HL-60 (cell line): ENCODE measurements around the gene ERC2.
A peak's percentile ranks its signal among the peaks of the same experiment; 100 is the strongest.

ENCODE experiments used
- DNase-seq, 2 experiments: peaks; one replicate each; pipeline ENCODE4 v3.0.0-alpha.2; 2010 to 2020; ENCODE audit warnings: low read depth in 1 of 2, low spot score in 1 of 2
- H3K27ac ChIP-seq: fragments of 250-450 bp; sonication (Bioruptor Pico); replicated peaks from 2 replicates; pipeline ENCODE4 v1.5.1; 2020; ENCODE audit warnings: mild to moderate bottlenecking, moderate library complexity
- H3K27me3 ChIP-seq: fragments of 250-450 bp; sonication (Bioruptor Pico); 2 replicates; pipeline ENCODE4 v1.5.1; 2021; ENCODE audit warnings: mild to moderate bottlenecking, moderate library complexity; ENCODE audit not compliant: insufficient read depth, poor library complexity, severe bottlenecking
- H3K4me3 ChIP-seq: replicated peaks from 2 replicates; pipeline ENCODE4 v1.5.1; 2011; ENCODE audit warnings: mild to moderate bottlenecking, control low read depth, low read length; ENCODE audit not compliant: insufficient read depth
- CTCF ChIP-seq: IDR thresholded peaks from one replicate; pipeline ENCODE4 v1.5.1; 2011; ENCODE audit warnings: low read length, control low read depth, inconsistent platforms; ENCODE audit not compliant: insufficient read depth
- GABPA ChIP-seq: IDR thresholded peaks from 2 replicates; pipeline ENCODE4 v1.6.1; 2012; ENCODE audit warnings: low read depth
- POLR2AphosphoS5 ChIP-seq: IDR thresholded peaks from 2 replicates; pipeline ENCODE4 v1.6.1; 2012; ENCODE audit warnings: low read depth
- REST ChIP-seq: IDR thresholded peaks from 2 replicates; pipeline ENCODE4 v1.6.1; 2012; ENCODE audit warnings: low read depth; ENCODE audit not compliant: insufficient replicate concordance
- SPI1 ChIP-seq: IDR thresholded peaks from 2 replicates; pipeline ENCODE4 v1.6.1; 2012; ENCODE audit warnings: low read depth, mild to moderate bottlenecking, borderline replicate concordance

ERC2 gene

GRCh38 chr3:56308471-56308870 is 159.8 kb downstream of the ERC2 start:
- no peak for DNase-seq
- no peaks in the 10 kb centered on the region for H3K27me3 ChIP-seq
- no peak overlapping the region for H3K4me3 ChIP-seq
- no peak overlapping the region for H3K27ac ChIP-seq
- TF ChIP-seq GABPA = no peak
- no peak for TF ChIP-seq REST
- TF ChIP-seq SPI1 = no peak
- TF ChIP-seq CTCF = no peak
- TF ChIP-seq POLR2AphosphoS5 = no peak

GRCh38 chr3:56304069-56304468 is 164.2 kb downstream of the ERC2 start:
- Histone ChIP-seq H3K27ac (no peak overlapping the region), H3K27me3 (no peaks in the 10 kb centered on the region), H3K4me3 (no peak overlapping the region)
- no peak for DNase-seq
- no peak for TF ChIP-seq GABPA
- no peak for TF ChIP-seq SPI1
- no peak for TF ChIP-seq POLR2AphosphoS5
- TF ChIP-seq REST = no peak
- TF ChIP-seq CTCF = no peak

GRCh38 chr3:56303487-56303886 is 164.8 kb downstream of the ERC2 start:
- no peaks in the 10 kb centered on the region for H3K27me3 ChIP-seq
- H3K4me3 ChIP-seq = no peak overlapping the region
- peak; percentile 16 to 32 for DNase-seq
- TF ChIP-seq POLR2AphosphoS5 (no peak), SPI1 (no peak), GABPA (no peak), CTCF (peak; percentile 7), REST (no peak)
- H3K27ac ChIP-seq = no peak overlapping the region
